Brain microvascular endothelial cell (primary cell): ENCODE measurements around the gene CBLC.

Experiments used
- DNase-seq: peaks from one replicate; pipeline ENCODE4 v3.0.0-alpha.2; 2020
- H3K27ac ChIP-seq: fragments of 250-450 bp; sonication (Bioruptor Pico); 2 replicates; pipeline ENCODE4 v1.5.1; 2020; ENCODE audit warnings: mild to moderate bottlenecking, moderate library complexity
- H3K27me3 ChIP-seq: fragments of 250-450 bp; sonication (Bioruptor Pico); replicated peaks from 2 replicates; pipeline ENCODE4 v1.5.1; 2020; ENCODE audit warnings: mild to moderate bottlenecking
- H3K36me3 ChIP-seq: fragments of 250-450 bp; sonication (Bioruptor Pico); replicated peaks from 2 replicates; pipeline ENCODE4 v1.5.1; 2020; ENCODE audit warnings: mild to moderate bottlenecking
- H3K4me3 ChIP-seq: 2 replicates; pipeline ENCODE4 v1.5.1; 2011; ENCODE audit warnings: low read depth, mild to moderate bottlenecking, control low read depth, low read length, moderate library complexity
- CTCF ChIP-seq: IDR thresholded peaks from 2 replicates; pipeline ENCODE4 v1.5.1; 2011; ENCODE audit warnings: low read depth, mild to moderate bottlenecking, moderate library complexity, low read length, control low read depth, inconsistent platforms; ENCODE audit errors: missing control alignments
- in situ Hi-C: cut with HindIII; loops from 2 replicates; pipeline ENCODE4 v1.10.0; 2017; ENCODE audit warnings: low sequenced_read_pairs, low pct_ligation_motif_present

Gene CBLC

GRCh38 chr19:44752816-44753625 lies 24.7 kb upstream of the CBLC start:
- H3K27ac ChIP-seq = peak overlapping the region; percentile 73
- H3K4me3 ChIP-seq = peak overlapping the region; percentile 45
- in situ Hi-C loops = no loop called here
- DNase-seq = peak; percentile 95
- no peaks in the 10 kb centered on the region for H3K27me3 ChIP-seq
- peaks cover 42% of the 10 kb centered on the region for H3K36me3 ChIP-seq
- TF ChIP-seq CTCF = peak; percentile 36

GRCh38 chr19:44753626-44753931 lies 24.1 kb upstream of the CBLC start:
- in situ Hi-C loops = no loop called here

GRCh38 chr19:44753932-44754749 lies 23.5 kb upstream of the CBLC start:
- Histone ChIP-seq H3K27ac (peak overlapping the region; percentile 73), H3K27me3 (no peaks in the 10 kb centered on the region), H3K4me3 (peak overlapping the region; percentile 45), H3K36me3 (peaks cover 48% of the 10 kb centered on the region)
- TF ChIP-seq CTCF = peak; percentile 2
- peak; percentile 67 for DNase-seq
- in situ Hi-C loops = no loop called here

More at GRCh38 chr19:44753626-44753931, 24.1 kb upstream of the CBLC start:
- H3K27ac ChIP-seq = peak overlapping the region; percentile 73
- H3K27me3 ChIP-seq = no peaks in the 10 kb centered on the region
- peak overlapping the region; percentile 45 for H3K4me3 ChIP-seq
- H3K36me3 ChIP-seq = peaks cover 47% of the 10 kb centered on the region
- no peak for DNase-seq
- no peak for TF ChIP-seq CTCF

- H3K27ac ChIP-seq = peak overlapping the region; percentile 73
- H3K4me3 ChIP-seq = no peak overlapping the region
- peaks cover 54% of the 10 kb centered on the region for H3K36me3 ChIP-seq
- no peak for DNase-seq
- no peak for TF ChIP-seq CTCF
- no peaks in the 10 kb centered on the region for H3K27me3 ChIP-seq
- in situ Hi-C loops = no loop called here
These were observed 23.0 kb upstream of the CBLC start for GRCh38 chr19:44754750-44755080.

GRCh38 chr19:44755219-44755618 lies 22.5 kb upstream of the CBLC start:
- Histone ChIP-seq H3K27ac (no peak overlapping the region), H3K36me3 (peaks cover 56% of the 10 kb centered on the region), H3K27me3 (no peaks in the 10 kb centered on the region), H3K4me3 (no peak overlapping the region)
- no peak for DNase-seq
- TF ChIP-seq CTCF = no peak
- in situ Hi-C loops = no loop called here
